T-helper 1 cell treated with Interleukin-12 subunit alpha and Interleukin-12 subunit beta and Interleukin-4 antibody, amounts not matched to agents 30 μg/mL and 1 μg/mL, for 36 hours (primary cell): ENCODE measurements around the gene TARDBP.
"Not testable (repeated sequence)": the region's sequence is repeated elsewhere in the genome, so short reads cannot be mapped to it uniquely, and the experiment has no call there.

ENCODE experiments used
- H3K27ac Mint-ChIP-seq: one replicate; pipeline ENCODE4 v1.8.0; 2021; ENCODE audit warnings: mild to moderate bottlenecking, mixed read lengths
- H3K27me3 Mint-ChIP-seq: one replicate; pipeline ENCODE4 v1.8.0; 2021; ENCODE audit warnings: low read depth, mixed read lengths
- H3K36me3 Mint-ChIP-seq: one replicate; pipeline ENCODE4 v1.8.0; 2021; ENCODE audit warnings: low read depth, mixed read lengths
- H3K4me1 Mint-ChIP-seq: one replicate; pipeline ENCODE4 v1.8.0; 2021; ENCODE audit warnings: low read depth, mixed read lengths
- H3K4me3 Mint-ChIP-seq: one replicate; pipeline ENCODE4 v1.8.0; 2021; ENCODE audit warnings: mild to moderate bottlenecking, moderate library complexity, mixed read lengths
- H3K9me3 Mint-ChIP-seq: one replicate; pipeline ENCODE4 v1.8.0; 2021; ENCODE audit warnings: mixed read lengths

TARDBP gene

DNA sequence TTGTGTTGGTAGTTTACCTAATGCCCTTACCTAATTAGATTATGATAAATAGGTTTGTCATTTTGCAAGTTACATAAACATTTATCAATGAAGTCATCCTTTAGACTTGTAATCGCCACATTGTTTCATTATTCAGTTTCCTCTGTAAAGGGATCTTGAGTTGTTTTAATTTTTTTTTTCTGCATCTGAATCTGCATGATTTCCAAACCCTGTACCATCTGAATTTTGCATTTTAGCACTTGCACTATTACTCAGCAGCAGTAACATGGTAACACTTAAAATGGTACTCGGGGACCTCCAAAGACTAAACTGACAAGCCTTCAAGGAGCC, 12.4 kb downstream of the TARDBP start:
- no peaks in the 10 kb centered on the region for H3K27me3 Mint-ChIP-seq
- H3K36me3 Mint-ChIP-seq: peaks cover 40% of the 10 kb centered on the region
- H3K4me3 Mint-ChIP-seq: no peak overlapping the region
- peaks cover 8% of the 10 kb centered on the region for H3K4me1 Mint-ChIP-seq
- H3K27ac Mint-ChIP-seq: no peak overlapping the region
- no peaks in the 10 kb centered on the region for H3K9me3 Mint-ChIP-seq

DNA sequence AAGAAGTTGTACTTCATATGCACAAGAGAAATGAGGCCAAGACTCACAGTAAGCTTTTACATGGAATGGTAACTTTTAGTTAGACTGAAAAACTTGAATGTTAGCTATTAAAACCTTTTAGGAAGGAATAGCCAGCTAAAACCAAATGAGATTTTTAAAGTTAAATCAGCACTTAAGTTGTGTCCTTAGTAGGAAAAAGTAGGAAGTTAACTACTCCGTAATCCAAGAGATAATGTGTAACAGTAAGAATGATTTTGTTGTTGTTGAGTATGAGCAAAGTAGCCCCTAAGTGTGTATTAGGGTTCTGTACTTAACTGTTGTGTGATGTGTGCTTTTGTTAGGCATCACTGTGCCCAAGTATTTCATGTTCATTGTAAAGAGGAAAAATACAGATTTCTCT, 13.2 kb downstream of the TARDBP start:
- H3K36me3 Mint-ChIP-seq: peaks cover 36% of the 10 kb centered on the region
- no peaks in the 10 kb centered on the region for H3K27me3 Mint-ChIP-seq
- H3K9me3 Mint-ChIP-seq: no peaks in the 10 kb centered on the region
- H3K4me3 Mint-ChIP-seq: no peak overlapping the region
- H3K27ac Mint-ChIP-seq: no peak overlapping the region
- H3K4me1 Mint-ChIP-seq: peaks cover 8% of the 10 kb centered on the region

DNA sequence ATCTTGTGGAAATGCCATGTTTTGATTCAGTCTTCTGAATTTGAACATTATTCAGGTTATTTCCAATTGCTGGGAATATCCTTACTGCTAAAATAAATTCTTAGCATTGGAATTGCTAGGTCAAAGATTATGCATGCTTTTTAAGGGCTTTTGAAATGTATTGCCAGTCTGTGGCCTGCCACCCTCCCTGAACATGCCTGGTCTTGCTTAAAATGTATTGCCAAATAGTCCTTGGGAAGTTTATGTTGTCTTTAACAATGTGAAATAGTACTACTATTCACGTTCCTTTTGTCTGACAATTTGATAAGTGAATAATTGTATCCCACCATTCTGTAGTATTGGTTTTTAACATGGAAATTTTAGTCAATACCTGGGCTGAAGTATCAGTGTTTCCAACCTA, 13.6 kb downstream of the TARDBP start:
- Mint-ChIP-seq H3K4me1 (peaks cover 8% of the 10 kb centered on the region), H3K4me3 (no peak overlapping the region), H3K9me3 (no peaks in the 10 kb centered on the region), H3K27me3 (no peaks in the 10 kb centered on the region), H3K27ac (no peak overlapping the region), H3K36me3 (peaks cover 39% of the 10 kb centered on the region)

DNA sequence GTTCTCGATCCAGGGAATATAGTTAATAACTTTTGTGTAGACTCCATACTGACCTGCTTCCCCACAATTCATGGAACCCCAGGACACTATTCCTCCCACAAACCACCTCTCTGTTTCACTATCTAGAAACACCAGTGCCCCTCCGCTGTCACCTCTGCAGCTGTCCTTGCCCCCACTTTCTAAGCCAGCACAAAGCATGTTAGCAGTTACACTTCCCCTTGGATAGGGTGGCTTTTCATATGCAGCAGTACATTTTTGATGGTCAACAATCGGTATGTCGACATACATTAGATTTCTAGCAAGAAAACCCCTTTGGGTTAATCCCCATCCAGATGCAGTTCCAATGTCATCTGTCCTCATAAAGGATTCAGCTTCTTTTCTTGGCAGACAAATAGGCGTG, 14.4 kb downstream of the TARDBP start:
- Mint-ChIP-seq H3K4me1 (peaks cover 8% of the 10 kb centered on the region), H3K36me3 (peaks cover 37% of the 10 kb centered on the region), H3K27me3 (no peaks in the 10 kb centered on the region), H3K9me3 (no peaks in the 10 kb centered on the region), H3K4me3 (no peak overlapping the region), H3K27ac (no peak overlapping the region)

DNA sequence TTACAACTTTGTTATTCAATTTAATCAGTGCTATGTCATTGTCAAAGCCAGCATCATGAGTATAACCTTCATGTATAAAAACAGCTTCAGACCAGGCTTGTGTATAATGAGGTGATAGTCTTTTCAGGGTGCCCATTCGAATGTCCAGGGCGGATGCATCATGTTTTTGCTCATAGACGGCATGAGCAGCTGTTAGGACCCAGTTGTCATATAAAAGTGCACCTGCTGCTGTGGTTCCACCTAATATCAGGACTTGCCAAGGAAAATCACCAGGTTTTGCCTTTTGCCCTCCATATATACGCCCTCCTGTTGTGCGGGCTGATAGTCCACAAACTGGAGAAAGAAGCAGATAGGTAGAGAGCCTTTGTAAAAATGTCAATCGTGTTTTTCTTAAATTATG, 14.9 kb downstream of the TARDBP start:
- H3K4me1 Mint-ChIP-seq: peaks cover 6% of the 10 kb centered on the region
- no peak overlapping the region for H3K4me3 Mint-ChIP-seq
- peaks cover 35% of the 10 kb centered on the region for H3K36me3 Mint-ChIP-seq
- no peak overlapping the region for H3K27ac Mint-ChIP-seq
- H3K9me3 Mint-ChIP-seq: no peaks in the 10 kb centered on the region
- H3K27me3 Mint-ChIP-seq: no peaks in the 10 kb centered on the region

GRCh38 chr1:11028018-11028417, 15.6 kb downstream of the TARDBP start:
- H3K36me3 Mint-ChIP-seq: peaks cover 32% of the 10 kb centered on the region

GRCh38 chr1:11030865-11031264, 18.4 kb downstream of the TARDBP start:
- Mint-ChIP-seq H3K4me1 (peaks cover 2% of the 10 kb centered on the region), H3K4me3 (no peak overlapping the region), H3K27ac (no peak overlapping the region), H3K36me3 (peaks cover 13% of the 10 kb centered on the region), H3K27me3 (no peaks in the 10 kb centered on the region), H3K9me3 (no peaks in the 10 kb centered on the region)

More at GRCh38 chr1:11028018-11028417, 15.6 kb downstream of the TARDBP start:
- Mint-ChIP-seq H3K27ac (no peak overlapping the region), H3K4me1 (peaks cover 5% of the 10 kb centered on the region), H3K4me3 (no peak overlapping the region), H3K9me3 (no peaks in the 10 kb centered on the region), H3K27me3 (no peaks in the 10 kb centered on the region)

- no peaks in the 10 kb centered on the region for H3K9me3 Mint-ChIP-seq
These were observed 19.3 kb downstream of the TARDBP start for GRCh38 chr1:11031624-11032262.

DNA sequence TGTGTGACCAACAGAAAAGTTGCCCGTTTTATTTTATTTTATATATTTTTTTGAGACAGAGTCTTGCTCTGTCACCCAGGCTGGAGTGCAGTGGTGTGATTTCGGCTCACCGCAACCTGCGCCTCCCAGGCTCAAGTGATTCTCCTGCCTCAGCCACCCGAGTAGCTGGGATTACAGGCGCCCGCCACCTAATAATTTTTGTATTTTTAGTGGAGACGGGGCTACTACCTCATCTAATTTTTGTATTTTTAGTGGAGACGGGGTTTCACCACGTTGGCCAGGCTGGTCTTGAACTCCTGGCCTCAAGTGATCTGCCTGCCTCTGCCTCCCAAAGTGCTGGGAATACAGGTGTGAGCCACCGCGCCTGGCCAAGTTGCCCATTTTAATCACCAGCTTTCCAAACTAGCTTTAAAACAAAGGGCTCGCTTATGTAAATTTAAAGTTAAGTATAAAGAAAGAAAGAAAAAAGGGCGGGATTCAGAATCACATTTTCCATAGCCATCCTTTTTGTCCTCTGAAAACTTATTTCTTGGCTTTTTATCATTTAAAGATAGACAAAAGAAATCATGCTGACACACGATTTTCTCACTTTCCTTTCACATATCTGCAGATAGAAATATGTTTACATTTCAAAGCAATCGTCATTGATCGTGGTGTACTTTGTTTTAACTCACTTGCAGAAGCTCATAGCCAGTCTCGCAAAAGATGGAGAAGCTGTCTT, 24.7 kb downstream of the TARDBP start:
- not testable (repeated sequence) for H3K36me3 Mint-ChIP-seq, H3K4me1 Mint-ChIP-seq, H3K9me3 Mint-ChIP-seq, H3K27ac Mint-ChIP-seq, H3K27me3 Mint-ChIP-seq, H3K4me3 Mint-ChIP-seq

More at GRCh38 chr1:11031624-11032262, 19.3 kb downstream of the TARDBP start:
- no peaks in the 10 kb centered on the region for H3K27me3 Mint-ChIP-seq
- H3K4me3 Mint-ChIP-seq: no peak overlapping the region
- peaks cover 2% of the 10 kb centered on the region for H3K4me1 Mint-ChIP-seq
- H3K36me3 Mint-ChIP-seq: peaks cover 8% of the 10 kb centered on the region
- no peak overlapping the region for H3K27ac Mint-ChIP-seq

DNA sequence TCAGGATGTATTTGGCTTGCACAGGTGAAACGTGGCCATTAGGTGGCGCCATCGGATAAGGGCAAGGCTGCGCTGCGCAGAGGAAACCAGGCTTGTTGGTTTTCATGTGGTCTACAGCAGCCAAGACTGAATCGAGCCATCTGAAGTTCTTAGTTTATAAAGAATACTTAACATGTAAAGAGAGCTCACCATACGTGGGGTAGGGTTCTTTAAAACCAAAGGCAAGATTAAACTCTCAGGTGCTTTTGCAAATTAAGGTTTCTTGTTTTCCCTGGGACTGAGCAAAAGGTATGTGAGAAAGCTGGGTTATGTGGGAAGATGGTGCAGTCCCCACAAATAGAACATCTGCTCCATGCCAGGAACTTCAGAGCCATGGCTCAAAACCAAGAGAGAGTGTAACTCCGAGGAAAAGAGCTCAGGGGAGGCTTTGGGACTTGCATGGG, 25.3 kb downstream of the TARDBP start:
- H3K9me3 Mint-ChIP-seq: no peaks in the 10 kb centered on the region
- no peak overlapping the region for H3K27ac Mint-ChIP-seq

GRCh38 chr1:11039351-11040104, 27.1 kb downstream of the TARDBP start:
- Mint-ChIP-seq H3K27ac (no peak overlapping the region), H3K4me1 (peaks cover 7% of the 10 kb centered on the region), H3K36me3 (no peaks in the 10 kb centered on the region), H3K27me3 (peaks cover 5% of the 10 kb centered on the region), H3K4me3 (no peak overlapping the region), H3K9me3 (no peaks in the 10 kb centered on the region)

More for the DNA sequence above, 25.3 kb downstream of the TARDBP start:
- Mint-ChIP-seq H3K4me3 (no peak overlapping the region), H3K36me3 (no peaks in the 10 kb centered on the region), H3K27me3 (peaks cover 5% of the 10 kb centered on the region), H3K4me1 (peaks cover 7% of the 10 kb centered on the region)

DNA sequence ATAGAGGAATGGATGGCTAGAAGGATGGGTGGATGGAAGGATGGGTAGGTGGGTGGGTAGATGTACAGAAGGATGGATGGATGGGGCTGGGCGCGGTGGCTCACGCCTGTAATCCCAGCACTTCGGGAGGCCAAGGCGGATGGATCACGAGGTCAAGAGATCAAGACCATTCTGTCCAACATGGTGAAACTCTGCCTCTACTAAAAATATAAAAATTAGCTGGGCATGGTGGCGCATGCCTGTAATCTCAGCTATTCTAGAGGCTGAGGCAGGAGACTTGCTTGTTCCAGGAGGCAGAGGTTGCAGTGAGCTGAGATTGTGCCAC, 27.6 kb downstream of the TARDBP start:
- not testable (repeated sequence) for H3K27me3 Mint-ChIP-seq, H3K4me1 Mint-ChIP-seq, H3K27ac Mint-ChIP-seq, H3K36me3 Mint-ChIP-seq, H3K4me3 Mint-ChIP-seq, H3K9me3 Mint-ChIP-seq

- Mint-ChIP-seq H3K4me3 (no peak overlapping the region), H3K36me3 (no peaks in the 10 kb centered on the region), H3K27ac (no peak overlapping the region), H3K9me3 (no peaks in the 10 kb centered on the region), H3K27me3 (peaks cover 5% of the 10 kb centered on the region), H3K4me1 (peaks cover 7% of the 10 kb centered on the region)
These were observed 28.6 kb downstream of the TARDBP start for GRCh38 chr1:11041048-11041447.

DNA sequence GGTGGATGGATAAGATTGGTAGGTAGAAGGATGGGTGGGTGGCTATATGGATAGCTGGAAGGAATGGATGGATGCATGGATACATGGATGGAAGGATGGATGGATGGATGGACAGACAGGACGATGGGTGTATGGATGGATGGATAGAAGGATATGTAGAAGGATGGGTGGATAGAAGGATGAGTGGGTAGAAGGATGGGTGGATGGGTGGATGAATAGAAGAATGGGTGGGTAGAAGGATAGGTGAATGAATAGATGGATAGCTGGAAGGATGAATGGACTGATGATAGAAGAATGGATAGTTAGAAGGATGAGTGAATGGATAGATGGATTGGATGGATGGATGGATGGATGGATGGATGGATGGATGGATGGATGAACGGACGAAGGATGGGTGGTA, 29.6 kb downstream of the TARDBP start:
- Mint-ChIP-seq H3K36me3 (no peaks in the 10 kb centered on the region), H3K4me1 (peaks cover 7% of the 10 kb centered on the region), H3K4me3 (no peak overlapping the region), H3K27ac (no peak overlapping the region), H3K27me3 (peaks cover 5% of the 10 kb centered on the region), H3K9me3 (no peaks in the 10 kb centered on the region)
